ENCODE results near the gene GPRC5C. TPM values are rescaled to one million over a fixed set of nuclear protein-coding genes. Genes with fewer than 3 reads are reported as not detected.

Gene GPRC5C
- total RNA-seq, 1 donor from 2014 or later = 58.2 TPM

GRCh38 chr17:74452033-74452840 is 20.3 kb downstream of the GPRC5C start:
- H3K36me3 ChIP-seq = no peaks in the 10 kb centered on the region
- no peaks in the 10 kb centered on the region for H3K27me3 ChIP-seq (ENCODE audit: low read depth)
- peaks cover 28% of the 10 kb centered on the region for H3K4me1 ChIP-seq
- no peaks in the 10 kb centered on the region for H3K9me3 ChIP-seq
- DNase-seq (no peak), ATAC-seq (no peak)
- intact Hi-C loops (cut with DNase I) = no loop called here
- peak overlapping the region; percentile 76 for H3K27ac ChIP-seq
- TF ChIP-seq CTCF (IDR thresholded peaks at IDR 0.05) = no peak
- no peak overlapping the region for H3K4me3 ChIP-seq

GRCh38 chr17:74452841-74453661 is 21.2 kb downstream of the GPRC5C start:
- Histone ChIP-seq H3K4me3 (peak overlapping the region; percentile 50), H3K9me3 (no peaks in the 10 kb centered on the region), H3K36me3 (no peaks in the 10 kb centered on the region), H3K27ac (peak overlapping the region; percentile 76), H3K4me1 (peaks cover 28% of the 10 kb centered on the region), H3K27me3 (ENCODE audit: low read depth) (no peaks in the 10 kb centered on the region)
- no peak for TF ChIP-seq CTCF (IDR thresholded peaks at IDR 0.05)
- DNase-seq (no peak), ATAC-seq (peak in 1 of 2 donors; percentile 1)
- intact Hi-C loops (cut with DNase I) = no loop called here

GRCh38 chr17:74453665-74454196 is 21.8 kb downstream of the GPRC5C start:
- TF ChIP-seq CTCF (IDR thresholded peaks at IDR 0.05) = no peak
- no peak for DNase-seq
- no peaks in the 10 kb centered on the region for H3K36me3 ChIP-seq
- intact Hi-C loops (cut with DNase I) = no loop called here
- peaks cover 28% of the 10 kb centered on the region for H3K4me1 ChIP-seq
- peak overlapping the region; percentile 50 for H3K4me3 ChIP-seq
- peak overlapping the region; percentile 76 for H3K27ac ChIP-seq
- no peaks in the 10 kb centered on the region for H3K27me3 ChIP-seq (ENCODE audit: low read depth)
- no peaks in the 10 kb centered on the region for H3K9me3 ChIP-seq
- peak; percentile 95 to 98 for ATAC-seq

DNA sequence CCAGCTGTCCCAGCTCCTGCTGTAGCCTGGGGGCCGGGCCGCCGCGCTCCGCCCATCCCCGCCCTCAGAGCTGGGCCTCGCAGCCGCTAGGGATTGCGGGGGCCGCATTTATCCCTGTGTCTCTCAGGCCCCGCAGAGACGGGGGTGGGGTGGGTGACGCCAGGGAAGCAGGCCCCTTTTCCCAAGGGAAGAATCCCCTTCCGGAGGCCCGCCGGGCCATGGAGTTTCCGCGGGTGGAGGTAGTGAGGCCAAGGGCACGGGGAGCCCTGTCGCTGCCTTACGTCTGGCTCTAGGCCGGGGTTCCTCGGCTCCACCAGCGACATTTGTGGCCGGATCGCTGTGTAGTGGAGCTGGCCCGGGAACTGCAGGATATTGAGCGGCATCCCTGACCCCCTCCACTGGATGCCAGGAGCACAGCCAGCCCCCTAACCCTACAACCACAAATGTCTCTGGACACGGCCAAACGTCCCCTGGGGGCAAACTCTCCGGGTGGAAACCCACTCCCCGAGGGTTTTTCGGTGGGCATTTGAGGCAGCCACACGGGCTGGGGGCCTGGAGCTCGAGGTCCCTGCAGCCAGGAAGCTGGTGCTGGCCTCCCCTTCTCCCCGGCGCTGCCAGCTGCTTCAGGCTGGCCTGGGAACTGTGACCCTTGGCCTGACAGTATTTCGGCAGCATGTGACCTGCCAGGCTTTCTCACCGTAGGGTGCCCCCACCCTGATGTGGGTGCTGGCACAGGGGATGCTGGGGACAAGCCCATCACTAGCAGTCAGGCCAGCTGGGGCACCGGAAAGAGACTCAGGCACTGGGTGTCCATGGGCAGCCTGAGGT is 22.5 kb downstream of the GPRC5C start:
- DNase-seq (peak; percentile 94), ATAC-seq (peak; percentile 61 to 71)
- Histone ChIP-seq H3K9me3 (no peaks in the 10 kb centered on the region), H3K4me1 (peaks cover 28% of the 10 kb centered on the region), H3K36me3 (no peaks in the 10 kb centered on the region), H3K27me3 (ENCODE audit: low read depth) (no peaks in the 10 kb centered on the region), H3K27ac (peak overlapping the region; percentile 76), H3K4me3 (peak overlapping the region; percentile 50)
- intact Hi-C loops (cut with DNase I) = no loop called here
- peak; percentile 20 for TF ChIP-seq CTCF (IDR thresholded peaks at IDR 0.05)

GRCh38 chr17:74455025-74455545 is 23.2 kb downstream of the GPRC5C start:
- intact Hi-C loops (cut with DNase I) = no loop called here

More at GRCh38 chr17:74455025-74455545, 23.2 kb downstream of the GPRC5C start:
- no peak for TF ChIP-seq CTCF (IDR thresholded peaks at IDR 0.05)
- DNase-seq (no peak), ATAC-seq (no peak)
- Histone ChIP-seq H3K4me3 (no peak overlapping the region), H3K27me3 (ENCODE audit: low read depth) (no peaks in the 10 kb centered on the region), H3K27ac (peak overlapping the region; percentile 76), H3K9me3 (no peaks in the 10 kb centered on the region), H3K36me3 (no peaks in the 10 kb centered on the region), H3K4me1 (peaks cover 28% of the 10 kb centered on the region)
